ENCODE measurements around the gene LIN9. TPM values are rescaled to one million over a fixed set of nuclear protein-coding genes. Genes with fewer than 3 reads are reported as not detected.
"Not testable (repeated sequence)": the region's sequence is repeated elsewhere in the genome, so short reads cannot be mapped to it uniquely, and the experiment has no call there.

Gene LIN9, protein sequence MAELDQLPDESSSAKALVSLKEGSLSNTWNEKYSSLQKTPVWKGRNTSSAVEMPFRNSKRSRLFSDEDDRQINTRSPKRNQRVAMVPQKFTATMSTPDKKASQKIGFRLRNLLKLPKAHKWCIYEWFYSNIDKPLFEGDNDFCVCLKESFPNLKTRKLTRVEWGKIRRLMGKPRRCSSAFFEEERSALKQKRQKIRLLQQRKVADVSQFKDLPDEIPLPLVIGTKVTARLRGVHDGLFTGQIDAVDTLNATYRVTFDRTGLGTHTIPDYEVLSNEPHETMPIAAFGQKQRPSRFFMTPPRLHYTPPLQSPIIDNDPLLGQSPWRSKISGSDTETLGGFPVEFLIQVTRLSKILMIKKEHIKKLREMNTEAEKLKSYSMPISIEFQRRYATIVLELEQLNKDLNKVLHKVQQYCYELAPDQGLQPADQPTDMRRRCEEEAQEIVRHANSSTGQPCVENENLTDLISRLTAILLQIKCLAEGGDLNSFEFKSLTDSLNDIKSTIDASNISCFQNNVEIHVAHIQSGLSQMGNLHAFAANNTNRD
- total RNA-seq = 0.70 TPM

DNA sequence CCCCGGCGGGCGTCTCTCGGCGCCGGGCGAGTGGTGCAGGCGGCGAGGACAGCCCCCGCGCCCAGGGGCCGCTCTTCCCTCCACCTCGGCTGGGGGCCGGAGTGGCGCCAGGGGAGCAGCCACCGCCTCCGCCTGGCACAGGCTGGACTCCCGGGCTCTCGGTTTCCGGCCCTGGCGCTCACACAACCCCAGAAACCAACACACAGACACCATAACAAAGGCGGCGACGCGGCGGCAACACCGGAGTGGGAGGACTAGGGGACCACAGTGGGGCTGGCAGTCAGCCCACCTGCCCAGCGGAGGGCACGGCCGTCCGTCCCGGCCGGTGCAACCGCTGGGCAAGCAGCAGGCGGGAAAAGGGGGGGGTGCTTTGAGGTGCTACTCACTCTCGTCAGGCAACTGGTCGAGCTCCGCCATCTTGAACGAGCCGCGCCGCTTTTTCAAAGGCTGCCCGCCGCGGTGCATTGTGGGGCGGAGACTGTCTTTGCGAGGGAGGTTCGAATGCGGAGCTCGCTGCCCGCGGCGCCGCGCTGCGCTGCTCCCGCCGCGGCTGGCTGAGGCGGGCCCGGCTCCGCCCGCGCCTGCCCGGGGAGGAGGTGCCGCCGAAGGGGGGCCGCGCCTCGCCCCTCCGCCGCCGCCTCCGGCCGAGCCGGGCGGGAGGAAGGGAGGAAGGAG lies at the start of gene LIN9:
Gene LIN9, minus strand, starts transcription at position 442 of the 675 bp plus-strand sequence. Its CDS starts 25 bp downstream, at position 417.
- DNase-seq (ENCODE audit: low spot score) (peak; percentile 90), ATAC-seq (peak; percentile 95)

DNA sequence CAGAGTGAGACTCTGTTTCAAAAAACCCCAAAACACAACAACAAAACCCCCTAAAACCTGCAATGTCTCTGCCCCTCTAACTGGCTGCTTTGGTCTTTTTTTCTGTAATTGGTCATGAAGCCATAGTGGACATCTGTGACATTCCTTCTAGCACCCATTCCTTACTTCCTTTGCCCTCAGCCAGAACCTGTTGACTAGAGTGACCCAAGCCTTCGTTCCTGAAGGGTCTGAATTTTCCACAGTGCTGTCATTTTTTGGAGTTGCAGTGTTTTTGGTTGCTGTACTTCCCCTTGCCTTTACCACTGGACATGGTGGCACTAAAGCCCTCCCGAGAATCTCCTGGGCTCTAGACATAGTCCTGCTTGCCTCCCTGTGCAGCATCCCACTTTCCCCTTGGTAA lies 48.5 kb upstream of the LIN9 start:
- DNase-seq (ENCODE audit: low spot score) (no peak), ATAC-seq (no peak)

DNA sequence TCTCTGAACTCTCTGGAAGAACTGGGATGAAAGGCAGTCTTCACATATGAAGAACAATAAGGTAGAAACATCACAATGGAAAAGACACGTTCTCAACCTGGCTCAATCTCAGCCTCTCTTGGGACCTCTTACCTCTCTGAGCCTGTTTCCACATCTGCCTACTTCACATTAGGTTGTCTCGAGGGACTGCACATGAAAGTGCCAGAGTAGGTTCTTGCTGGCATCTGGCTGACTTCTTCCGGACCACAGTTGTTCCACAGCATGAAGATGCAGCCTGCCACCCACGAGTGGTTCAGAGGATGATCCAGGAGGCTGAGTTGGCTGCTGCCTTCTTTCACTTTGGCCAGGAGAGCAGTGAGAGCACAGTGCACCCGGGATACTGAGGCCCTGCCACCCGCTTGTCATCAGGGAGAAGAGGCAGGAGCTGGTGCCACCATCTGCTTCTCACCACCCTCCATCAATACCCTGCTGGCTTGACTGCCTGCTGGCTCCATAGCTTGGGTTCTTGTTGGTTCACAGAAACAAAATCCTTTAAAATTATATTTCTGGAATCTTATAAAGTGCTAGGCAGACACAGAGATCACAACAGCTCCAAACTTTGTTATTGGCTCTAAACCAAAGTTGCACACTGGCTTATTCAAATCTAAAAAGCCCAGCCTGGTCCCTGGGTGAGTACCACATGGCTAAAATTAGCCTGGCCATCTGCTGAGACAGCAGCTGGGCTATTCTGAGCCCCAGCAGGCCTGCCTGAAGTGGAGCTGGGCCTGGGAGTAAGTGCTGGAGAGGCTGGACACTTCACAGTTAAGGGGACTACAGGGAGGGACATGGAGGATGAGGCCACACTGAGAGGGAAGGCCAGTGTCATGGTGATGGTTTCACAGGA lies 46.9 kb upstream of the LIN9 start:
- ATAC-seq (no peak), DNase-seq (ENCODE audit: low spot score) (no peak)

DNA sequence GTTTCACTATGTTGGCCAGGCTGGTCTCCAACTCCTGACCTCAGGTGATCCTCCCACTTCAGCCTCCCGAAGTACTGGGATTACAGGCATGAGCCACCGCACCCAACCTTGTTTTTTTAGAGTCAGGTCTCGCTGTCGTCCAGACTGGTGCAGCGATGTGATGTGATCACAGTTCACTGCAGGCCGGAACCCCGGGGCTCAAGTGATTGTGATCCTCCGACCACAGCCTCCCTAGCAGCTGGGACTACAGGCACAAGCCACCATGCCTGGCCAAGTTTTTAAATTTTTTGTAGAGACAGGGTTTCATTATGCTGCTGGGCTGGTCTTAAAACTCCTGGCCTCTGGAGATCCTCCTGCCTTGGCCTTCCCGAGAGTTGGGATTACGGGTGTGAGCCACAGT lies 46.1 kb upstream of the LIN9 start:
- ATAC-seq = no peak
- DNase-seq (ENCODE audit: low spot score) = no peak

DNA sequence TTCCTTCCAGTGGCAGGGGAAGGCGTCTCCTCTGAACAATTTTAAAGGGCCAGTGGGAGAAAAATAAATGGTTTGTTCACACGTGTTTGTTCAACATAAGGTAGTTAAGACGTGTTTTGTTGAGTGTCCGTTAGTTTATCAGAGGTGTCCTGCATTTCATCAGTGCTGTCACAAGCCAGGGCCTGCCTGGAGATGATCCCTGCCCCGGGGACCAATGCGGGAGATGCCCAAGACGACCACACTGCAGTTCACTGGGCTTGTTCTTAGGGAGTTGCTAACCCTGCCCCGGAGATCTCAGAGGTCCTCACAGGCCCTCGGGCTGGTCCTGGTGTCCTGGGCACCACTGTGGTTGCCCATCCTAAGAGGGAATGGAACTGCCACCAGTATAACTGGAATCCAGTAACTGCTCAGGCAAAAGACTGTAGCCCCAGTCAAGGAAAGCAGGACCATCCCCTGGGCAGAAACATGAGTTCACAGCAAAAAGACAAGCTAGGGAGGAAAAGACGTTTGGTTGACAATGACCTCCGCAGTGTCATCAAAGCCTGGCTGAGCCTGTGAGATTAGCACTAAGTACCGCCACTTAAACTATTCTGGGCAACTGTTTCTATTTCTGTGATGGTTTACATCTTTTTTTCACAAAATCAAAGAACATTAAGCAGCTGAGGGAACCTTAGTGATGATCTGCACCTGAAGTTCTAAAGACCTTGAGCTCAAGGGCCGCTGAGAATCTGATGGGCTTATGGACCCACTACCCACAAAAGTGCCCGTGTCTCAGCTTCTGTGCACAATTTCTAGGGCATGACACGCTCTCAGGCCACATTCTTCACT lies 44.9 kb upstream of the LIN9 start:
- ATAC-seq (no peak), DNase-seq (ENCODE audit: low spot score) (no peak)

DNA sequence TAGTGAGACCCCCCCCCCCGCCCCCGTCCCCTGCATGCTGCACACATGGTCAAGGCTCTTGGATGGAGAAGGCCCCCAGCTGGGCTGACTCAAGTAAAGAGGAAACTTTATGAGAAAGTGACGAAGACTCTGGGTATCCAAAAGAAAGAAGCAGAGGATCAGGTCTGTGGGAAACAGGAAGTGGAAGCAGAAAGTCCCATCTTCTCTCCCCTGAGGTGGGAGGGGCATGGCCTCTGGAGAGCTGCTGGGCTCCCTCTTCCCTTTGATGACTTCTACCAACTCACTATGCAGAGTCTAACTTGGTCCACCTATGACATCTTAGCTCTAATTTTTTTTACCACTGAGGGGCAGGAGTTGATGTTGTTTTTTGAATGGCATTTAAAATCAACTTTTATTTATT lies 42.7 kb upstream of the LIN9 start:
- ATAC-seq (no peak), DNase-seq (ENCODE audit: low spot score) (no peak)

DNA sequence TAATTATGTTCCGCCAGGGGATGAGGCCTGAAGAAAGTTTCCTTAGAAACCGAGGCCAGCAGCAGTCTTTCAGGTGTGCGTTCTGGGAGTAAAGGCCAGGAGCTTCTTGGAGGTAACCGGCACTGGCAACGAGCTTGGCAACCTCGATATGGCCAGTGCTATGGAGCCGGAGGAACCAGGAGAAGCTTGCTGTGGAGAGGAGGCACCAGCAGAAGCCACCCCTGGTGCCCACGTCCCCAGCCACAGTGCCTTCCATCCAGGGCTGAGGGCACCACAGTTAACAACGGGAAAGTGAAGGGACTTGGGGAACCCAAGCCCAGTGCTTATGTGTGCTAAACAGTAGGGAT lies 41.5 kb upstream of the LIN9 start:
- DNase-seq (ENCODE audit: low spot score) = no peak
- no peak for ATAC-seq

DNA sequence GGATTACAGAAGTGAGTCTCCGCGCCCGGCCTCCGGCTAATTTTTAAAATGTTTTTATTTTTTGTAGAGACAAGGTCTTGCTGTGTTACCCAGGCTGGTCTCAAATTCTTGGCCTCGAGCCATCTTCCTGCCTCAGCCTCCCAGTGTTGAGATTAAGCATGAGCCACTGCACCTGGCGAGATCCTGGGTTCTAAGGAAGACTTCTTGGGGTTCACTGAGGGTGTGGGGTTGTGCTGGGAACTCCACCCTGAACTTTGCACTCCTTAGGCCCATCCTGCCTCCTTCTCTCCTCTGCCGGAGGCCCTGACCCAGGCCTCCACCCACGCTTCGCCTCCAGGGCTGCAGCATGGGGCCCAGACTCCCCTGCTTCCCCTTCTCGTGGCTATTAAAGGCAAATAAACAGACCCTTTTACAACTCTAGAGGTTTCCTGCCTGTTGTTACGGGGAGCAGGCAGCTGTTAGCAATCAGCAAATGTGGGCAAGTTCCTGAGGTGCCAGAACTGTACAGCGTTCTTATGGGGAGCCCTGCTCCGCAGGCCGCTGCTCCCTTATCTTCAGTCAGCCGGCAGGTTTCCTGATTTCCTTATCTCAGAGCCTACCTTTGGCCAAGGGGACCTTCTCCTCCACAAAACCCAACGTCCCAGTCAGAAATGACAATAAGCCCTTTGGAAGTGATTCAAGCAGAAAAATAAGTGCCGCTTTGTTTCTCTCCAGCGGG lies 41.0 kb upstream of the LIN9 start:
- DNase-seq (ENCODE audit: low spot score) (no peak), ATAC-seq (no peak)

DNA sequence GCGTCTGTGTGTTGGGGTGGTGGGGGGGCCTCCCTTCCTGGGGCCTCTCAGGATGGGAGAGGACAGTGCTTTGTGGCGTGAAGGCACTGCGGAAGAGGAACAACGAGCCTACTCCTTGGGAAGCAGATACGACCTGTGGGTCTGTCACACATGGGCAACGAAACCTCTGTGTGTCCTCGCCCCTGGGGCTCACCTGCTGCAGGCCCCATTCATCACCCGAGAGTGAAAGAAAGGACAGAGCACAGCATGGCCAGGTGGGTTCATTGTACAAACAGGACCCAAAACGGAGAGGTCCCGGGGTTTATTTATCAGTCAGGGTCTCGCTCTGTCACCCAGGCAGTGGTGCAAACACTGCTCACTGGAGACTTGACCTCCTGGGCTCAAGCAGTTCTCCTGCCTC lies 40.1 kb upstream of the LIN9 start:
- no peak for ATAC-seq
- no peak for DNase-seq (ENCODE audit: low spot score)

DNA sequence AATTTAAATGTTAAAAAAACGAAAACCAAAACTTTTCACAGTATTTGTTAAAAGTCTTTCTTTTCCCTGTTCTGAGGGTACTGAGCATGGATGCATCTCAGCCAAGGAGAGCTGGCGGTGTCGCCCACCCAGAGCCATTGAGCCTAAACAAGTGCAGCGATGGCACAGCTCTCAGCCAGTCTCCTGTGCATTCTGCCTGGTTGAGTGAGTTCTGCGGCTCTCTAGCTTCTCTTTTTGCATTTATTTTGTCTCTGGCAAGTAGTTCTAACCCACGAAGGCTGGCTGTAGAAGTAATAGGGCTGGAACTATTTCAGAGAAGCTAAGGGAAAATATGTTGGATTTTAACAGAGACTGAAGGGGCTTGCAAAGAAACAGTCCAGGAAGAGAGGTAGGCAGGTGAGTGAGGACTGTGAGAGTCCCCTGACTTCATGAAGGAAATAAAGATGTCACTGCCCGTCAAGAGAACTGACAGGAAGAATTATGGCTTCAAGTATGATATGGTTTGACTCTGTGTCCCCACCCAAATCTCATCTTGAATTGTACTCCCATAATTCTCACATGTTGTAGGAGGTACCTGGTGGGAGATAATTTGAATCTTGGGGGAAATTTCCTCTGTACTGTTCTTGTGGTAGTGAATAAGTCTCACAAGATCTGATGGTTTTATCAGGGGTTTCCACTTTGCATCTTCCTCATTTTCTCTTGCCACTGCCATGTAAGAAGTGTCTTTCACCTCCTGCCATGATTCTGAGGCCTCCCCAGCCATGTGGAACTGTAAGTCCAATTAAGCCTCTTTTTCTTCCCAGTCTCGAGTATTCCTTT lies 35.7 kb upstream of the LIN9 start:
- ATAC-seq = no peak
- DNase-seq (ENCODE audit: low spot score) = no peak

DNA sequence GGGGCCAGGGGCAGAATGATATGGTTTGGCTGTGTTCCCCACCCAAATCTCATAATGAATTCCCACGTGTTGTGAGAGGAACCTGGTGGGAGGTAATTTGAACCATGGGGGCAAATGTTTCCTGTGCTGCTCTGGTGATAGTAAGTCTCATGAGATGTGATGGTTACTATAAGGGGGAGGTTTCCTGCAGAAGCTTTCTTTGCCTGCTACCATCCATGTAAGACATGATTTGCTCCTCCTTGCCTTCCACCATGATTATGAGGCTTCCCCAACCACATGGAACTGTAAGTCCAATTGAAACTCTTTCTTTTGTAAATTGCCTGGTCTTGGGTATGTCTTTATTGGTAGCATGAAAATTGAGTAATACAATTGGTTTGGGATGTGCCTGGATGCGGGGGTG lies 33.7 kb upstream of the LIN9 start:
- ATAC-seq (no peak), DNase-seq (ENCODE audit: low spot score) (no peak)

DNA sequence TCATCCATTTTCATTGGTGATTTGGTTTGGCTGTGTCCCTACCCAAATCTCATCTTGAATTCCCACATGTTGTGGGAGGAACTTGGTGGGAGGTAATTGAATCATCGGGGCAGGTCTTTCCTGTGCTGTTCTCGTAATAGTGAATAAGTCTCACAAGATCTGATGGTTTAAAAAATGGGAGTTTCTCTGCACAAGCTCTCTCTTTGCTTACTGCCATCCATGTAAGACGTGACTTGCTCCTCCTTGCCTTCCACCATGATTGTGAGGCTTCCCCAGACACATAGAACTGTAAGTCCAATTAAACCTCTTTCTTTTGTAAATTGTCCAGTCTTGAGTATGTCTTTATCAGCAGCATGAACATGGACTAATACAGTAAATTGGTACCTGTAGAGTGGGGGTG lies 31.1 kb upstream of the LIN9 start:
- not testable (repeated sequence) for ATAC-seq; DNase-seq (ENCODE audit: low spot score)

DNA sequence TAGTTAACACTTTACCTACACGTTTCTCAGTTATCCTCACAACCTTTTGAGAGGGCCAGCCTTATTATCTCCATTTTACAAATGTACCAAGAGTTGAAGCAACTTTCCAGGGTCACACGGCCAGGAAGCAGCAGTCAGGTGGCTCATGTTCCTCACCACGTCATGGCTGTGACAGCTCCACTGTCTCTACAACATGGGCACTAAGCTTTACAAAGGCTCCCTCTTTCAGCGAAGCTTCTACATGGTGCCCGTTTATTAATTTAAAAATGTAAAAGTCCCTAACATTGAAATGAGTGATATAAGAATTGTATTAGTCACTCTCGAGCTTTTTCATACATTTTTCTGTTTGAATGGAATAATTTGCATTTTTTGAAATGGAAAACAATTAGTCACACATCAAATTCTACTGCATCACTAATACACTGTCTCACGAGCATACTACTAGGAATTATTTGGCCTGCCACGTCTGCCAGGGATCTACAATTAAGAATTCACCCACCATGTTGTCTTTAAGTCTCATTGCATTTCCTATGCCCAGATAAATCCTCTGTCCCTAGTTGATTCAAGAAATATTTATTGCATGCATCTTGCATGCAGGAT lies 28.4 kb upstream of the LIN9 start:
- ATAC-seq (no peak), DNase-seq (ENCODE audit: low spot score) (no peak)

DNA sequence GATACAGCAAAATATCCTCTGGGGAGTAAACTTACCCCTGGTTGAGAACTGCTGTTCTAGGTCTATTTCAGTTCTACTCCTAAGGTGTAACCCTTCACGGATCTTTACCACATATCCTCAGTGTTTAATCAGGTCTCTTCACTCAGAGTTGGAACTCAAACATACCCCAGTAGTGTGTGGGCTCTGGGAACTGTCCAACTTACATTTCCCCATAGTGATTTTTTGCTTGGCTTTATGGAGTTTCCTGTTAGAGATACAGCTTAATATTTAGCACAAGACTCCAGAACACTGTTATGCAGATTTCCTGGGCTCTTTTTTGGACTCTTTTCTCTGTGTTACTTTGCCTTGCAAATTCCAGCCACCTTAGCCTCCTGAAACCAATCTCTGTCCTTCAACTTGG lies 26.7 kb upstream of the LIN9 start:
- ATAC-seq (no peak), DNase-seq (ENCODE audit: low spot score) (no peak)

DNA sequence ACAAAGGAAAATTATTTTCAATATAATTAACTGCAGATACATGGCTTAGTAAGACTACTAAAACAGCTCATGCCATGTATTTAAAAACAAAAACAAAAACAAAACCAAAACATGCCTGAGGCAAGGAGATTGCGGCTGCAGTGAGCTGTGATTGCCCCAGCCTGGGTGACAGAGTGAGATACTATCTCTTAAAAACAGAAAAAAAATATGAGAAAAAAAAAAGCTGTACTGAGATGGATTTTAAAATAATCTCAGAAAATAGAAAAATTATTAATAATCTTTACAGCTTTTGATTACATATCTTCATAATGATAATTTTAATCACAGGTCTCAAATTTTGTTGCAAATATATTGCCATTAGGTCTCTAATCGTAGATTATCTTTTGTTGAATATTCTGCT lies 24.0 kb upstream of the LIN9 start:
- ATAC-seq (no peak), DNase-seq (ENCODE audit: low spot score) (no peak)

DNA sequence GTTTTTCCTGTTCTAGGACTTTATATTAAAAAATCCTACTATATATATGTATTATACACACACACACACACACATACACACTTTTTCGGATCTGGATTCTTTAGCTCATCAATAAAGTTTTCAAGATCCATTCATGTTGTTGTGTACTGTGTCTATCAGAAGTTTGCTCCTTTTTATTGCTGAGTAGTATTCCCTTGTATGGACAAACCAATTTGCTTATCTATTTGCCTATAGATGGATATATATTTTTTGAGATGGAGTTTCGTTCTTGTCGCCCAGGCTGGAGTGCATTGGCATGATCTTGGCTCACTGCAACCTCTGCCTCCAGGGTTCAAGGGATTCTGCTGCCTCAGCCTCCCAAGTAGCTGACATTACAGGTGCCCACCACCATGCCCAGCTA lies 20.3 kb upstream of the LIN9 start:
- no peak for ATAC-seq
- DNase-seq (ENCODE audit: low spot score) = no peak

DNA sequence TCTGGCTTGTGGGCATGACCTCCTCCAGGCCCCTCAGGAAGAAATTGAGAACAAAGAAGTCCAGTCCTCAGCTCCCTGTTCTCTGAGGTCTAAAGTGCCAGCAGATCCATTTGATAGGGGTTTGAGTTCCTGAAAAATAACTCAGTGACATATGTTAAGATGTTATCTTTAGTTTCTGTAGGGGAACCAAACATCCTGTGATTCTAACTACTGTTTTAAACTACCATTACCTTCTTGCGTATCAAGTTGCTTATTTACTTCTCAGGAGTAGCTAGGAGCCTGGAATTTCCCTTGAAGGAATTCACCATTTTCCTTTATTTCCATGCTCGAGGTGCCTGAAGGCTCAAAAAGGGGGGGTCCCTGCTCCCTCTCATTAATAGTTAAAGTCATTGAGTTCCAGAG lies 18.8 kb upstream of the LIN9 start:
- ATAC-seq (no peak), DNase-seq (ENCODE audit: low spot score) (no peak)

DNA sequence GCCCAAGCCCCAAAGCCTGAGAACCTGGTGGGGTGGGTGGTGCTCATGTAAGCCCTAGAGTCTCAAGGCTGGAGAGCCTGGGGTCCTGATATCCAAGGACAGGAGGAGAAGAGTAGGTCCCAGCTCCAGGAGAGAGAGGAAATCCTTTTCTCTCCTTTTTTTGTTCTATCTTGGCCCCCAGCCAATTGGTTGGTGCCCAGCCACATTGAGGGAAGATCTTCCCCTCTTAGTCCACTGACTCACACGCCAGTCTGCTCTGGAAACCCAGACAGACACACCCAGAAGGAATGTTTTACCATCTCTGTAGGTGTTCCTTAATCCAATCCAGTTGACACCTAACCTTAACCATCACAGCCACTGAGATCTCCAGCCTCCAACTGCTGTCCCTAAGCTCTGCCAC lies 16.2 kb upstream of the LIN9 start:
- no peak for ATAC-seq
- no peak for DNase-seq (ENCODE audit: low spot score)

DNA sequence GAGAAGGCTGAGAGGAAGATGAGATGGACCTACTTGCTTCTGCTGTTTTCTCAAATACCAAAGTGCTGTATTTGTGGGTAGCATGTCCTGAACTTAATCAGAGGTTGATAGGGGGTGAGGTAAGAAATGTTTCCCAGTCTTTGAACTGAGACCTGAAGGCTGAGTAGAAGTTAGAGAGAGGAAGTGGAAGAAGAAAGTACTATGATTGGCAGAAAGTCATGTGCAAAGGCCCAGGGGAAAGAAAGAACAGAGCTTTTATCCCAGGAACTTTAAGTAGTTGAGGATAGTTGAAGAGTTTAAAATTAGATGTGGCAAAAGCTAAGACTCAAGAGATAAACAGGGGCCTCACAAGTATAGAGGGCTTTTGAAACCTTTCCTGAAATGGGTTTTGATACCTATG lies 15.5 kb upstream of the LIN9 start:
- ATAC-seq (no peak), DNase-seq (ENCODE audit: low spot score) (no peak)
